Activated T-cell treated with anti-CD3 and anti-CD28 coated beads, Interleukin-2, amount 50 U/mL, for 72 hours (primary cell): ENCODE results near the gene RCC2. TPM values are rescaled to one million over a fixed set of nuclear protein-coding genes. Genes with fewer than 3 reads are reported as not detected.
"Not testable (repeated sequence)": the region's sequence is repeated elsewhere in the genome, so short reads cannot be mapped to it uniquely, and the experiment has no call there.

ENCODE experiments used
- ATAC-seq, 2 donors: fragments of 150-1000 bp; cut with Tn5 transposase; replicated peaks in 1 of 2; 2 replicates each; pipeline ENCODE4 v1.10.0; 2021; ENCODE audit warnings: moderate library complexity in 2 of 2, mild to moderate bottlenecking in 1 of 2
- DNase-seq, 2 donors: peaks; one replicate each; pipeline ENCODE4 v3.0.0; 2021 to 2022; ENCODE audit warnings: mixed read lengths in 1 of 2
- H3K27ac Mint-ChIP-seq: one replicate; pipeline ENCODE4 v1.8.0; 2022; ENCODE audit warnings: mild to moderate bottlenecking, moderate library complexity, mixed read lengths
- H3K27me3 Mint-ChIP-seq: one replicate; pipeline ENCODE4 v1.8.0; 2022; ENCODE audit warnings: low read depth, mixed read lengths
- H3K36me3 Mint-ChIP-seq, 2 donors: one replicate each; pipeline ENCODE4 v1.8.0; 2022; ENCODE audit warnings: mixed read lengths in 2 of 2, mild to moderate bottlenecking in 1 of 2; ENCODE audit not compliant: insufficient read depth in 2 of 2
- H3K4me1 Mint-ChIP-seq: one replicate; pipeline ENCODE4 v1.8.0; 2022; ENCODE audit warnings: low read depth, mixed read lengths
- H3K4me3 Mint-ChIP-seq, 2 donors: one replicate each; pipeline ENCODE4 v1.8.0; 2022; ENCODE audit warnings: mild to moderate bottlenecking in 2 of 2, mixed read lengths in 2 of 2, moderate library complexity in 2 of 2
- H3K9me3 Mint-ChIP-seq, 2 donors: one replicate each; pipeline ENCODE4 v1.8.0; 2022; ENCODE audit warnings: mixed read lengths in 2 of 2
- total RNA-seq, 2 donors: library from RNA; stranded (reverse); gene quantifications; one replicate each; pipeline ENCODE4 v1.2.3, GENCODE V29; 2022

RCC2 gene
- 100 to 1,000 TPM; 217 to 272 TPM for total RNA-seq

DNA sequence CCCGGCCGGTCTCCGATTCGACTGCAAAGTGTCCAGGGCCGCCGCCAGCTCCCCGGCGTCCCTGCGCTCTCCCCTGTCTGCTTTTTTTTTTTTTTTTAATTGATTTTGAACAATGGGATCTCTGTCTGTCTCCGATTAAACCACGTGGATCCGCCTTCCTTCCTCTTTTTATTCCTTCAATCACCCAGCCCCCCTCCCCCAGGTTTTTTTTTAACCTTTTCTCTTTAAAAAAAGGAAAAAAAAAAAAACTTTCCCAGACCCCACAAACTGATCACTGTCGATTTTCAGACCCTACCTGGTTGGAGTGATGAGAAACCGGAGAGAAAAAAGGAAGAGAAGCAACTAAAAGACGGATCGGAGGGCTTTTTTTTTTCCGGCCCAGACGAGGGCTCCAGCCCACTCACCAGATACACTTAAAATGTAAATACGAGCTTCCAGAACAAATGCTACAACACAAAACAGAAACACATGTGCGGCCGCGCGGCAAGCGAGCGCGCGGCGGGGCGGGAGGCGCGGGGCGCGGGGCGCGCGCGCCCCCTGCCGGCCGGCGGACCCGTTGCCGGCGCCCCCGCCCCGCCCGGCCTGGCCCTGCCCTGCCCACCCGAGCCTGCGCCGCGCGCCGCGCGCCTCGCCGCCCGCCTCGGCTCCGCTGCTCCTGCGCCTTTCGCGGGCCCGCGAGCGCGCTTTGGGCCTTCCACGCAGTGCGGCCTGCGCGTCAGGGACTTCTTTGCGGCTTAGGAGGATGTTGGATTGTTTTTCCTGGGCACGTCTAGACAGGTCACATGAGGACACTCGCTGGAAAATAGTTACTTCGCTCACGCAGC, at the start of gene RCC2:
Gene RCC2, minus strand, starts transcription at position 428 of the 824 bp plus-strand sequence. CDS start 1,163 bp downstream, outside the sequence.
- peak; percentile 75 to 80 for DNase-seq
- Mint-ChIP-seq H3K4me3 (peak within 1 kb of the TSS; percentile 88 to 91), H3K4me1 (peaks cover 59% of the 10 kb centered on the region)

DNA sequence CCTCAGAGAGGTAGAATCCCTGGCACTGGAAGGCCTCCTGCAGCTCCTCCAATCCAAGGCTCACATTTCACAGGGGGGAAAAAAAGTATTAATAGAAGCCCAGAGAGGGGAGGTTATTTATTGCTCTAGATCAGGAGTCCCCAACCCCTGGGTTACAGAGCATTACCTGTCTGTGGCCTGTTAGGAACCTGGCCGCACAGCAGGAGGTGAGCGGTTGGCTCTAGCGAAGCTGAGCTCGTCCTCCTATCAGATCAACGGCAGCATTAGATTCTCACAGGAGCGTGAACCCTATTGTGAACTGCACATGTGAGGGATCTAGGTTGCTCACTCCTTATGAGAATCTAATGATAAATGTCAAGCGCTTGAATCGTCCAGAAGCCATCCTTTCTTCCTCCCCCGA, 46.8 kb upstream of the RCC2 start:
- peaks cover 12% of the 10 kb centered on the region for H3K27me3 Mint-ChIP-seq
- H3K36me3 Mint-ChIP-seq, result no peaks in the 10 kb centered on the region
- no peak for DNase-seq
- no peak for ATAC-seq
- H3K27ac Mint-ChIP-seq, result no peak overlapping the region
- H3K9me3 Mint-ChIP-seq, result no peaks in the 10 kb centered on the region
- no peak overlapping the region for H3K4me3 Mint-ChIP-seq
- peaks cover 12% of the 10 kb centered on the region for H3K4me1 Mint-ChIP-seq

More for the DNA sequence above, at the start of gene RCC2:
- ATAC-seq, result peak; percentile 69 to 72
- H3K36me3 Mint-ChIP-seq, result peaks cover 11 to 24% of the 10 kb centered on the region in 2 donors
- peak within 1 kb of the TSS; percentile 97 for H3K27ac Mint-ChIP-seq
- peaks cover 6% of the 10 kb centered on the region for H3K27me3 Mint-ChIP-seq
- no peaks in the 10 kb centered on the region for H3K9me3 Mint-ChIP-seq

- Mint-ChIP-seq H3K9me3 (no peaks in the 10 kb centered on the region), H3K27ac (no peak overlapping the region), H3K4me3 (no peak overlapping the region), H3K27me3 (peaks cover 12% of the 10 kb centered on the region), H3K36me3 (no peaks in the 10 kb centered on the region), H3K4me1 (peaks cover 12% of the 10 kb centered on the region)
- peak in 1 of 2 donors; percentile 8 for DNase-seq
- ATAC-seq, result no peak
Measured at GRCh38 chr1:17485281-17485680, 45.8 kb upstream of the RCC2 start.

GRCh38 chr1:17481981-17482380, 42.5 kb upstream of the RCC2 start:
- DNase-seq, ATAC-seq, H3K4me3 Mint-ChIP-seq, H3K4me1 Mint-ChIP-seq, H3K9me3 Mint-ChIP-seq, H3K27ac Mint-ChIP-seq, H3K36me3 Mint-ChIP-seq: not testable (repeated sequence)
- peaks cover 12% of the 10 kb centered on the region for H3K27me3 Mint-ChIP-seq

GRCh38 chr1:17480846-17481245, 41.4 kb upstream of the RCC2 start:
- ATAC-seq (no peak), DNase-seq (no peak)
- no peak overlapping the region for H3K27ac Mint-ChIP-seq
- peaks cover 12% of the 10 kb centered on the region for H3K27me3 Mint-ChIP-seq
- no peak overlapping the region for H3K4me3 Mint-ChIP-seq
- H3K36me3 Mint-ChIP-seq, result no peaks in the 10 kb centered on the region
- peaks cover 10% of the 10 kb centered on the region for H3K4me1 Mint-ChIP-seq
- H3K9me3 Mint-ChIP-seq, result no peaks in the 10 kb centered on the region

GRCh38 chr1:17475752-17476151, 36.3 kb upstream of the RCC2 start:
- DNase-seq (peak in 1 of 2 donors; percentile 14), ATAC-seq (peak; percentile 67 to 87)
- H3K4me3 Mint-ChIP-seq, result no peak overlapping the region
- H3K36me3 Mint-ChIP-seq, result no peaks in the 10 kb centered on the region
- H3K27ac Mint-ChIP-seq, result no peak overlapping the region
- no peaks in the 10 kb centered on the region for H3K9me3 Mint-ChIP-seq
- H3K4me1 Mint-ChIP-seq, result peaks cover 7% of the 10 kb centered on the region
- H3K27me3 Mint-ChIP-seq, result no peaks in the 10 kb centered on the region

DNA sequence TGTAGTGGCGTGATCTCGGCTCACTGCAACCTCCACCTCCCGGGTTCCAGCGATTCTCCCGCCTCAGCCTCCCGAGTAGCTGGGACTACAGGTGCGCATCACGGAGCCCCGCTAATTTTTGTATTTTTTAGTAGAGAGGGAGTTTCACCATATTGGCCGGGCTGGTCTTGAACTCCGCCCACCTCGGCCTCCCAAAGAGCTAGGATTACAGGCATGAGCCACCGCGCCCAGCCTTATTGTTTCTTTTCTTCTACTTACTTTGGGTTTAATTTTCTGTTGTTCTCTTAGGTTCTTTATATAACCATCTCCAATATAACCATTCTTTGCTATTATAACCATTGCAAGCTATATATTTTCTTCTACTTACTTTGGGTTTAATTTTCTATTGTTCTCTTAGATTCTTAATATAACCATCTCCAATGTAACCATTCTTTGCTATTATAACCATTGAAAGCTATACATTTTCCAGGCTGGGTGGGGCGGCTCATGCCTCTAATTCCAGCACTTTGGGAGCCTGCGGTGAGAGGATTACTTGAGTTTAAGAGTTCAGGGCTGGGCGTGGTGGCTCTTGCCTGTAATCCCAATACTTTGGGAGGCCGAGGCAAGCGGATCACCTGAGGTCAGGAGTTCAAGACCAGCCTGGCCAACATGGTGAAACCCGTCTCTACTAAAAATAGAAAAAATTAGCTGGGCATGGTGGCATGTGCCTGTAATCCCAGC, 35.5 kb upstream of the RCC2 start:
- H3K4me3 Mint-ChIP-seq, H3K4me1 Mint-ChIP-seq, ATAC-seq, H3K36me3 Mint-ChIP-seq, DNase-seq, H3K9me3 Mint-ChIP-seq, H3K27ac Mint-ChIP-seq, H3K27me3 Mint-ChIP-seq: not testable (repeated sequence)

GRCh38 chr1:17472814-17473213, 33.3 kb upstream of the RCC2 start:
- Mint-ChIP-seq H3K4me1 (peaks cover 7% of the 10 kb centered on the region), H3K4me3 (no peak overlapping the region), H3K27ac (no peak overlapping the region), H3K36me3 (no peaks in the 10 kb centered on the region), H3K27me3 (no peaks in the 10 kb centered on the region), H3K9me3 (no peaks in the 10 kb centered on the region)
- DNase-seq (no peak), ATAC-seq (no peak)

- Mint-ChIP-seq H3K36me3 (no peaks in the 10 kb centered on the region), H3K27me3 (no peaks in the 10 kb centered on the region), H3K27ac (no peak overlapping the region), H3K4me1 (peaks cover 7% of the 10 kb centered on the region), H3K9me3 (no peaks in the 10 kb centered on the region), H3K4me3 (no peak overlapping the region)
- ATAC-seq (no peak), DNase-seq (no peak)
Measured at GRCh38 chr1:17471393-17471792, 31.9 kb upstream of the RCC2 start.

DNA sequence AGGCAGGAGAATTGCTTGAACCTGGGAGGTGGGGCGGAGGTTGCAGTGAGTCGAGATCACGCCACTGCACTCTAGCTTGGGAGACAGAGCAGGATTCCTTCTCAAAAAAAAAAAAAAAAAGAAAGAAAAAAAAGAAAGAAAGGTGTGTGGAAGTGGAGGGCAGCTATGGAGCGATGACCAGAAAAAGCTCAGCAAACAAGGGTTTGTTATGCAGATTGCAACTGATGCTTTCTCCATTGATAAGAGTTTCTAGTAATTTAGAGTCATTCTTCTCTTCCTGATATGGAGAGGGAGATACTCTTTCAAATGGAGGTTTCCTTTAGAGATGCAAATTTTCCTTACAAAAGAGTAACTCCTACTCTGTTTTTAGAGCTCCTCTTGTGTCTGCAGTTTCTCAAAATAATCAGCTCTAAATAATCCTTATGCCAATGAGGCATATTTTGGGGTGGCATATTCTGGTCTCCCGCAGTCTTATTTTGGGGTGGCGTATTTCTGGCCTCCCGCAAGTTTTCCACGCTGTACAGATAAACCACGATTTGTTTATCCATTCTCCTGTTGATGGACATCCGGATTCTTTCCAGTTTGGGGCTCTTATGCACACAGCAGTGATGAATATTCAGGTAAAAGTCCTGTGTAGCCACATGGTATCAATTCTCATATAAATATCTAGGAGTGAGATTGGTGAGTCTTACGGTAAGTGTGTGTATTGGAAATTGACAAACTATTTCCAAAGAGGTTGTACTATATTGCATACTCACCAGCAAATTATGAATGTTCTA, 30.7 kb upstream of the RCC2 start:
- H3K27ac Mint-ChIP-seq, result no peak overlapping the region
- DNase-seq (no peak), ATAC-seq (no peak)
- H3K4me1 Mint-ChIP-seq, result no peaks in the 10 kb centered on the region
- H3K27me3 Mint-ChIP-seq, result no peaks in the 10 kb centered on the region
- H3K9me3 Mint-ChIP-seq, result no peaks in the 10 kb centered on the region
- no peak overlapping the region for H3K4me3 Mint-ChIP-seq
- H3K36me3 Mint-ChIP-seq, result no peaks in the 10 kb centered on the region

- not testable (repeated sequence) for H3K4me3 Mint-ChIP-seq, H3K36me3 Mint-ChIP-seq, H3K27ac Mint-ChIP-seq, ATAC-seq, H3K27me3 Mint-ChIP-seq, H3K9me3 Mint-ChIP-seq, DNase-seq, H3K4me1 Mint-ChIP-seq
Measured at GRCh38 chr1:17468357-17469265, 29.1 kb upstream of the RCC2 start.

DNA sequence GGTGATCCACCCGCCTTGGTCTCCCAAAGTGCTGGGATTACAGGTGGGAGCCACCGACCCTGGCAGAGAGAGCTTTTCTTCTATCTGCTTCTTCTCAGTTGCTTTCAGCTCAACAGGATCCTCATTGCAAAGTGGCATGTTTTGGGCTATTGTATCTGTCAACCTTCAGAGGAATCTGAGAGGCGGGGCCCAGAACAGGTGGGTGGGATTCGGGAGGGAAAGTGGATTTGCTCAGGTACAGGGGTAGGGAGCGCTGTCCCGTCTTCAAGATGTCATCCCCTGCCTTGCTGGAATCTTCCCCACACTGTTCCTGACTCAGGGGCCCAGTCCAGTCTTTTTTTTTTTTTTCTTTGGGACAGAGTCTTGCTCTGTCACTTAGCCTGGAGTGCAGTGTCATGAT, 26.9 kb upstream of the RCC2 start:
- no peaks in the 10 kb centered on the region for H3K36me3 Mint-ChIP-seq
- H3K27me3 Mint-ChIP-seq, result no peaks in the 10 kb centered on the region
- H3K27ac Mint-ChIP-seq, result no peak overlapping the region
- DNase-seq (no peak), ATAC-seq (no peak)
- no peaks in the 10 kb centered on the region for H3K9me3 Mint-ChIP-seq
- no peaks in the 10 kb centered on the region for H3K4me1 Mint-ChIP-seq
- H3K4me3 Mint-ChIP-seq, result no peak overlapping the region
